Measurements from ENCODE around the gene SLC10A7. TPM values are rescaled to one million over a fixed set of nuclear protein-coding genes. Genes with fewer than 3 reads are reported as not detected.

Gene SLC10A7
- total and polyA plus RNA-seq, 9 of the 15 experiments (the other 6 are each of a cell fraction or from before 2014, with no cell fraction given): 6.4 to 22.8 (median 16.1) TPM

DNA sequence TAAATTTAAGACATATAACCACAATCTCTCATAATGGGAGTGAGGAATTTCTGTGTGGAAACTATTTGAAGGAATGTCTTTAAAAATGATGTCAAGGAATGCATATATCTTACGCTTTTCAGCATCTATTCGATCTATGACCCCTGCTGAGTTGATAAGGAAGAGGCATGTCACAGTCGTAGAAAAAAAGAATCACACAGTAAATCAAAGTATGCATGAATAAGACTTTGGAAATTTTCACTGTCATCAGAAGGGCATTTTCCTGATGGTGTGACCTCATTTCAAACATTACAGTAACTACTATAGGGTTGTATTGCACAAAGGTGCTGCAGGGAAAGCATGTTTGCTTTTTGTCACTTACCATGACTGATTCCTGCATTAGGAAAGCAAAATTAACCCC, 265.9 kb downstream of the SLC10A7 start:
- intact Hi-C loops (cut with micrococcal nuclease): no loop called here
- DNase-seq (ENCODE audit: extremely low read depth in 1 of 4, low spot score in 3 of 4): no peak
- TF ChIP-seq, protein P1, sequence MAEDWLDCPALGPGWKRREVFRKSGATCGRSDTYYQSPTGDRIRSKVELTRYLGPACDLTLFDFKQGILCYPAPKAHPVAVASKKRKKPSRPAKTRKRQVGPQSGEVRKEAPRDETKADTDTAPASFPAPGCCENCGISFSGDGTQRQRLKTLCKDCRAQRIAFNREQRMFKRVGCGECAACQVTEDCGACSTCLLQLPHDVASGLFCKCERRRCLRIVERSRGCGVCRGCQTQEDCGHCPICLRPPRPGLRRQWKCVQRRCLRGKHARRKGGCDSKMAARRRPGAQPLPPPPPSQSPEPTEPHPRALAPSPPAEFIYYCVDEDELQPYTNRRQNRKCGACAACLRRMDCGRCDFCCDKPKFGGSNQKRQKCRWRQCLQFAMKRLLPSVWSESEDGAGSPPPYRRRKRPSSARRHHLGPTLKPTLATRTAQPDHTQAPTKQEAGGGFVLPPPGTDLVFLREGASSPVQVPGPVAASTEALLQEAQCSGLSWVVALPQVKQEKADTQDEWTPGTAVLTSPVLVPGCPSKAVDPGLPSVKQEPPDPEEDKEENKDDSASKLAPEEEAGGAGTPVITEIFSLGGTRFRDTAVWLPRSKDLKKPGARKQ (CRISPR knock-in tag; IDR thresholded peaks at IDR 0.05): no peak
- H3K27ac ChIP-seq (ENCODE audit: extremely low read depth, low read depth, low read length): no peak overlapping the region
- H4K20me1 ChIP-seq (replicated peaks; ENCODE audit: control insufficient read depth, insufficient read depth, low read length): no peaks in the 10 kb centered on the region; the same call in 1 of the 2 replicates
- no TSS peak for BruUV-seq (replicated peaks)
- no peak overlapping the region for H2AFZ ChIP-seq (ENCODE audit: low read depth, low read length)
- POLR2A ChIA-PET: no interaction called here
- in situ Hi-C loops (cut with MboI): no loop called here
- H3K27me3 ChIP-seq (ENCODE audit: control insufficient read depth in 2 of 2, insufficient read depth in 2 of 2, low read length in 2 of 2): no peaks in the 10 kb centered on the region
- H3K4me3 ChIP-seq: no peak overlapping the region
- no peaks in the 10 kb centered on the region for H3K79me2 ChIP-seq (ENCODE audit: control insufficient read depth, insufficient read depth, low read length)
- H3K36me3 ChIP-seq (ENCODE audit: control insufficient read depth, insufficient read depth, low read length): no peaks in the 10 kb centered on the region; the same call in 2 of the 3 replicates
- 0 out of 5 replicates have a peak, but pooled peaks cover 0 to under 1% of the 10 kb centered on the region in 2 experiments for H3K4me1 ChIP-seq (replicated peaks in 1 of 2; ENCODE audit: control insufficient read depth in 2 of 2, insufficient read depth in 2 of 2, low read length in 2 of 2)
- no peak for ATAC-seq
- H3K9ac ChIP-seq (ENCODE audit: insufficient read depth in 1 of 2, low read depth in 2 of 2, low read length in 2 of 2): no peak overlapping the region
- H3K4me2 ChIP-seq (ENCODE audit: insufficient read depth, low read length): no peak overlapping the region
- FAIRE-seq: no peak
- H3K9me1 ChIP-seq (ENCODE audit: control insufficient read depth, insufficient read depth, low read length): no peaks in the 10 kb centered on the region
- WGBS (ENCODE audit: insufficient coverage, low coverage, missing lambda C conversion rate): 63% methylated on average over 3 of the region's 3 CpGs
- H3K9me3 ChIP-seq (replicated peaks; ENCODE audit: control insufficient read depth, insufficient read depth, low read depth, low read length): no peaks in the 10 kb centered on the region
- CTCF ChIA-PET (ENCODE audit: low intra/inter-chr PET ratio): no interaction called here

DNA sequence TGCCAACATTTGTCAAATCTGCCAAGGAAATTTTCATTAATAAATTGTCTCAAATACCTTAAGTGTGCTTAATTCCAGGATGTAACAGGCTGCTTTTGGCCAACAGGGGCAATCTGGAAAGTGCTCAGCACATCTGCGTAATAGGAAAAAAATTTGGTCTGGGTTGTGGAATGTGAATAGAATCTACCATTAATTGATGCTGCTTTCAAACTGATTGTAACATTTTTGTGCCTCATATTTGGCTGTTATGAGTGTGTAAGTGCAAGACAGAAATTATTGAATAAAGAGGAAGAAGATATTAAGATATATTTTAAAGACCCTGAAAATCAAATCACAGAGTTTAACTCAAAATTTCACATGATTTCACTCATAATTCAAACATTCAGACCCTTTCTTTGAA, 266.3 kb downstream of the SLC10A7 start:
- Histone ChIP-seq H4K20me1 (replicated peaks; ENCODE audit: control insufficient read depth, insufficient read depth, low read length) (no peaks in the 10 kb centered on the region), H3K9ac (ENCODE audit: insufficient read depth in 1 of 2, low read depth in 2 of 2, low read length in 2 of 2) (no peak overlapping the region), H3K4me3 (no peak overlapping the region), H3K36me3 (ENCODE audit: control insufficient read depth, insufficient read depth, low read length) (no peaks in the 10 kb centered on the region; the same call in 2 of the 3 replicates), H3K9me1 (ENCODE audit: control insufficient read depth, insufficient read depth, low read length) (no peaks in the 10 kb centered on the region), H3K4me1 (replicated peaks in 1 of 2; ENCODE audit: control insufficient read depth in 2 of 2, insufficient read depth in 2 of 2, low read length in 2 of 2) (no peaks in the 10 kb centered on the region), H3K79me2 (ENCODE audit: control insufficient read depth, insufficient read depth, low read length) (no peaks in the 10 kb centered on the region), H3K4me2 (ENCODE audit: insufficient read depth, low read length) (no peak overlapping the region), H3K27ac (ENCODE audit: extremely low read depth, low read depth, low read length) (no peak overlapping the region), H3K9me3 (replicated peaks; ENCODE audit: control insufficient read depth, insufficient read depth, low read depth, low read length) (no peaks in the 10 kb centered on the region), H3K27me3 (ENCODE audit: control insufficient read depth in 2 of 2, insufficient read depth in 2 of 2, low read length in 2 of 2) (no peaks in the 10 kb centered on the region), H2AFZ (ENCODE audit: low read depth, low read length) (no peak overlapping the region)
- CTCF ChIA-PET (ENCODE audit: low intra/inter-chr PET ratio): no interaction called here
- in situ Hi-C loops (cut with MboI): no loop called here
- ATAC-seq (no peak), DNase-seq (ENCODE audit: extremely low read depth in 1 of 4, low spot score in 3 of 4) (no peak), FAIRE-seq (no peak)
- intact Hi-C loops (cut with micrococcal nuclease): no loop called here
- BruUV-seq (replicated peaks): no TSS peak
- 92% methylated on average over 1 of the region's 1 CpG for whole genome bisulfite sequencing (ENCODE audit: insufficient coverage, low coverage, missing lambda C conversion rate)
- POLR2A ChIA-PET: no interaction called here
- no peak for TF ChIP-seq ZFP1 (CRISPR knock-in tag; IDR thresholded peaks at IDR 0.05)
- TF ChIP-seq ETV6 (IDR thresholded peaks at IDR 0.05; ENCODE audit: borderline replicate concordance in 1 of 2, low read depth in 2 of 2, low read length in 1 of 2): no peak
- TF ChIP-seq ETV6 (CRISPR knock-in tag; IDR thresholded peaks at IDR 0.05; ENCODE audit: borderline replicate concordance): no peak
- no peak for TF ChIP-seq FOXP1 (CRISPR knock-in tag; IDR thresholded peaks at IDR 0.05)
- TF ChIP-seq STAT5A (IDR thresholded peaks at IDR 0.05; ENCODE audit: borderline replicate concordance, low read length): no peak
- TF ChIP-seq FIP1L1 (IDR thresholded peaks at IDR 0.05; ENCODE audit: low read depth, low read length, poor library complexity, severe bottlenecking): no peak
- TF ChIP-seq, protein P2, sequence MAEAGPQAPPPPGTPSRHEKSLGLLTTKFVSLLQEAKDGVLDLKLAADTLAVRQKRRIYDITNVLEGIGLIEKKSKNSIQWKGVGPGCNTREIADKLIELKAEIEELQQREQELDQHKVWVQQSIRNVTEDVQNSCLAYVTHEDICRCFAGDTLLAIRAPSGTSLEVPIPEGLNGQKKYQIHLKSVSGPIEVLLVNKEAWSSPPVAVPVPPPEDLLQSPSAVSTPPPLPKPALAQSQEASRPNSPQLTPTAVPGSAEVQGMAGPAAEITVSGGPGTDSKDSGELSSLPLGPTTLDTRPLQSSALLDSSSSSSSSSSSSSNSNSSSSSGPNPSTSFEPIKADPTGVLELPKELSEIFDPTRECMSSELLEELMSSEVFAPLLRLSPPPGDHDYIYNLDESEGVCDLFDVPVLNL (CRISPR knock-in tag; IDR thresholded peaks at IDR 0.05; ENCODE audit: low read depth): no peak
- TF ChIP-seq, protein P3, sequence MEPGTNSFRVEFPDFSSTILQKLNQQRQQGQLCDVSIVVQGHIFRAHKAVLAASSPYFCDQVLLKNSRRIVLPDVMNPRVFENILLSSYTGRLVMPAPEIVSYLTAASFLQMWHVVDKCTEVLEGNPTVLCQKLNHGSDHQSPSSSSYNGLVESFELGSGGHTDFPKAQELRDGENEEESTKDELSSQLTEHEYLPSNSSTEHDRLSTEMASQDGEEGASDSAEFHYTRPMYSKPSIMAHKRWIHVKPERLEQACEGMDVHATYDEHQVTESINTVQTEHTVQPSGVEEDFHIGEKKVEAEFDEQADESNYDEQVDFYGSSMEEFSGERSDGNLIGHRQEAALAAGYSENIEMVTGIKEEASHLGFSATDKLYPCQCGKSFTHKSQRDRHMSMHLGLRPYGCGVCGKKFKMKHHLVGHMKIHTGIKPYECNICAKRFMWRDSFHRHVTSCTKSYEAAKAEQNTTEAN (CRISPR knock-in tag; IDR thresholded peaks at IDR 0.05): no peak
- TF ChIP-seq ZBTB8A (IDR thresholded peaks at IDR 0.05; ENCODE audit: partially characterized antibody): no peak

Measured in K562 (cell line).